OCI-LY3 (cell line): Measurements from ENCODE around the gene BIRC7.

ENCODE experiments used
- H2AFZ ChIP-seq: fragments of 200-600, 300-600 bp; shearing (Covaris generic); 2 replicates; pipeline ENCODE4 v1.6.0; 2014; ENCODE audit warnings: antibody characterized with exemption, low read depth, low read length
- H3K27ac ChIP-seq: fragments of 200-600, 300-600 bp; sonication (generic); 2 replicates; pipeline ENCODE4 v1.5.1; 2014; ENCODE audit warnings: mild to moderate bottlenecking, low read length, moderate library complexity, mixed read lengths
- H3K27me3 ChIP-seq: fragments of 200-600, 300-600 bp; sonication (generic); 2 replicates; pipeline ENCODE4 v1.6.1; 2014; ENCODE audit warnings: low read depth, low read length, mixed read lengths
- H3K36me3 ChIP-seq: fragments of 200-600, 300-600 bp; sonication (generic); replicated peaks from 2 replicates; pipeline ENCODE3; 2014; ENCODE audit warnings: low read depth, low read length, mixed read lengths
- H3K4me1 ChIP-seq: fragments of 300-600, 200-600 bp; sonication (generic); 2 replicates; pipeline ENCODE4 v1.6.1; 2014; ENCODE audit warnings: low read length, mixed read lengths
- H3K4me2 ChIP-seq: fragments of 200-600, 300-600 bp; sonication (generic); 2 replicates; pipeline ENCODE4 v1.6.1; 2014; ENCODE audit warnings: low read length, mixed read lengths
- H3K4me3 ChIP-seq: fragments of 300-600, 200-600 bp; sonication (generic); 2 replicates; pipeline ENCODE4 v1.5.1; 2014; ENCODE audit warnings: antibody characterized with exemption, mild to moderate bottlenecking, low read length, moderate library complexity
- H3K79me2 ChIP-seq: fragments of 300-600, 200-600 bp; shearing (Covaris generic); 2 replicates; pipeline ENCODE4 v1.6.1; 2014; ENCODE audit warnings: mild to moderate bottlenecking, low read length, mixed read lengths
- H3K9ac ChIP-seq: fragments of 300-600, 200-600 bp; shearing (Covaris generic); 2 replicates; pipeline ENCODE4 v1.6.0; 2014; ENCODE audit warnings: mild to moderate bottlenecking, low read length, moderate library complexity
- H3K9me3 ChIP-seq: fragments of 200-600, 300-600 bp; shearing (Covaris generic); 2 replicates; pipeline ENCODE4 v1.6.1; 2014; ENCODE audit warnings: low read length, mixed read lengths; ENCODE audit not compliant: insufficient read depth
- H4K20me1 ChIP-seq: fragments of 200-600, 300-600 bp; sonication (generic); 2 replicates; pipeline ENCODE4 v1.6.1; 2016; ENCODE audit warnings: low read length, mixed read lengths; ENCODE audit not compliant: insufficient read depth
- CTCF ChIP-seq: fragments of 200-600, 300-600 bp; sonication (generic); IDR thresholded peaks from 2 replicates; pipeline ENCODE4 v1.5.1; 2014; ENCODE audit warnings: antibody characterized with exemption, low read length, low read depth
- EZH2phosphoT487 ChIP-seq: fragments of 200-600 bp; shearing (Covaris generic); IDR thresholded peaks from 2 replicates; pipeline ENCODE4 v1.6.1; 2018; ENCODE audit warnings: antibody characterized with exemption, mixed run types, low read depth

The BIRC7 gene

DNA sequence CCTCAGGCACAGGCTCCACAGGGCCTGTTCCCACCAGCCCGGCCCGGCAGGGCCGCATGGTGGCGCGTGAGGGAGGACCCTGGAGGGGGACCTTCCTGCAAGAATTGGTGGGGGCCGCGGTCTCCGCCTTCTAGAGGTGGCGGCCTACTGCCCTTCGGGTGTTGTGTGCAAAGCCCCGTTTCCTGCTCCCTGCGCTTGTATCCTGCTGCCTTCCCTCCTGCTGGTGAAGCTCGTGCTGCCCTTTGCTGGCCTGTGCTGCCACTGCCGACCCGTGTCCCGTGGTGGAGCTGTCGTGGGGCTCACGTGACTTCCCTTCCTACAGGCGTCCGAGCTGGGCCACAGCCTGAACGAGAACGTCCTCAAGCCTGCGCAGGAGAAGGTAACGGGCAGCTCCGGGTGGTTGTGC lies 48.8 kb downstream of the BIRC7 start:
- H3K9me3 ChIP-seq = no peaks in the 10 kb centered on the region
- H3K79me2 ChIP-seq = no peaks in the 10 kb centered on the region
- no peak overlapping the region for H3K4me3 ChIP-seq
- no peak overlapping the region for H3K9ac ChIP-seq
- no peaks in the 10 kb centered on the region for H3K27me3 ChIP-seq
- no peak overlapping the region for H2AFZ ChIP-seq
- no peak overlapping the region for H3K4me2 ChIP-seq
- 0 out of 2 replicates have a peak, but pooled peaks cover 3% of the 10 kb centered on the region for H4K20me1 ChIP-seq
- H3K4me1 ChIP-seq = no peaks in the 10 kb centered on the region
- TF ChIP-seq EZH2phosphoT487 = no peak
- no peak overlapping the region for H3K27ac ChIP-seq
- peaks cover 13% of the 10 kb centered on the region for H3K36me3 ChIP-seq

- Histone ChIP-seq H2AFZ (no peak overlapping the region), H3K36me3 (peaks cover 13% of the 10 kb centered on the region), H3K79me2 (no peaks in the 10 kb centered on the region), H4K20me1 (0 out of 2 replicates have a peak, but pooled peaks cover 3% of the 10 kb centered on the region), H3K9me3 (no peaks in the 10 kb centered on the region), H3K4me2 (no peak overlapping the region), H3K9ac (no peak overlapping the region), H3K4me3 (no peak overlapping the region), H3K27ac (no peak overlapping the region), H3K27me3 (no peaks in the 10 kb centered on the region), H3K4me1 (no peaks in the 10 kb centered on the region)
- TF ChIP-seq CTCF = no peak
- no peak for TF ChIP-seq EZH2phosphoT487
Observed at GRCh38 chr20:63284981-63285524, 49.3 kb downstream of the BIRC7 start.

GRCh38 chr20:63285636-63286615 lies 50.2 kb downstream of the BIRC7 start:
- Histone ChIP-seq H3K36me3 (peaks cover 10% of the 10 kb centered on the region), H3K9me3 (no peaks in the 10 kb centered on the region), H3K4me1 (no peaks in the 10 kb centered on the region), H3K79me2 (no peaks in the 10 kb centered on the region), H3K27me3 (no peaks in the 10 kb centered on the region), H3K4me2 (no peak overlapping the region), H3K4me3 (no peak overlapping the region), H4K20me1 (0 out of 2 replicates have a peak, but pooled peaks cover 3% of the 10 kb centered on the region), H2AFZ (no peak overlapping the region), H3K9ac (no peak overlapping the region), H3K27ac (no peak overlapping the region)
- no peak for TF ChIP-seq CTCF
- no peak for TF ChIP-seq EZH2phosphoT487

DNA sequence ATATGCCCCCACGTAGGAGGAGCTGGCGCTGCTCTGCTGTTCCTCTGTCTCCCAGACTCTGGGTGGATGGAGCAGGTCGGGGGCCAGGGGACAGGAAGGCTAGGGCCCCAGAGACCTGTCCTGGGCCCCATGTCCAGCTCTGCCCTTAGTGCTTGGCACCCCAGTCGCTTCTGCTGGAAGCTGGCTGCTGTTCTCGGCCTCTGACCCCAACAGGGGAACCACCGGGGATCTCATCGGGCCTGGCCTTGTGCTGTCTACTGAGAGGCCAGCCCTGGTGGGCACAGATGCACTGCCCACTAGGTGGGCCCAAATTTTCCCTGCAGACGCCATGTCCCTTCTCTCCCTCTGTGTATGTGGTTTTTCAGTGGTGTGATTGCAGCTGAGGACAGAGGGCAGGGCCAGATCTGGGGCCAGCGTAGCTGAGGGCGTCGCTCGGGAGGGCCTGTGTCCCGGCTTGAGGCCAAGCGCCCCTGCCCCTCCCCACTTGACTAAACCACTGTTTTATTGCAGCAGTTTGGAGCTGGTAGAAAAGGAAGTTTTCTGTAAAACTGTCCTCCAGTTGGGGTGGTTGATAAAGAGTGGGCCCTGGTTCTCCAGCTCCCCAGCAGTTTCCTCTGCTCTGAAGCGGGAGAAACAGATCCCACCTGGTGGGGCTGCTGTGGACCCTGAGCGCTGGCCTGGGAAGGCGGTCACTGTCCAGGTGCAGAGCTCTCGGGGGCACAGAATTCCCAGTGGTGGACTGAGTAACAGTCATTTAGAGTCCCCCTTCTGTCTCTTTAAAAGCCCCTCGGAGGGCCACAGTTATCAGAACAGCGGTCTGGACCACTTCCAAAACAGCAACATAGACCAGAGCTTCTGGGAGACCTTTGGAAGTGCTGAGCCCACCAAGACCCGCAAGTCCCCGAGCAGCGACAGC lies 51.3 kb downstream of the BIRC7 start:
- Histone ChIP-seq H3K79me2 (no peaks in the 10 kb centered on the region), H3K27ac (no peak overlapping the region), H3K27me3 (no peaks in the 10 kb centered on the region), H4K20me1 (no peaks in the 10 kb centered on the region), H3K4me2 (no peak overlapping the region), H2AFZ (no peak overlapping the region), H3K4me1 (no peaks in the 10 kb centered on the region), H3K4me3 (no peak overlapping the region), H3K36me3 (peaks cover 9% of the 10 kb centered on the region), H3K9me3 (no peaks in the 10 kb centered on the region), H3K9ac (no peak overlapping the region)
- TF ChIP-seq EZH2phosphoT487 = no peak
